NT2/D1 (cell line): Measurements from ENCODE around the gene ITPK1.

Experiments
- SUZ12 ChIP-seq: IDR thresholded peaks from 2 replicates; pipeline ENCODE4 v1.6.1; 2011; ENCODE audit not compliant: insufficient read length, insufficient read depth; ENCODE audit errors: extremely low read depth
- YY1 ChIP-seq: IDR thresholded peaks from 2 replicates; pipeline ENCODE4 v1.6.1; 2011; ENCODE audit not compliant: insufficient read length, insufficient read depth
- ZNF274 ChIP-seq: IDR thresholded peaks from 2 replicates; pipeline ENCODE4 v1.6.1; 2011; ENCODE audit warnings: mild to moderate bottlenecking, low read depth, low read length

- no peak for TF ChIP-seq SUZ12
- no peak for TF ChIP-seq YY1
- TF ChIP-seq ZNF274: no peak
Measured at GRCh38 chr14:93146119-93146518, 30.4 kb upstream of the ITPK1 start.
